ENCODE measurements around the gene HOXB13. TPM values are rescaled to one million over a fixed set of nuclear protein-coding genes. Genes with fewer than 3 reads are reported as not detected.

The HOXB13 gene
- 0.77 and 0.80 TPM in 2 replicates for total RNA-seq (2014; rRNA removed)
- 0.92 TPM for polyA plus RNA-seq (2012)

DNA sequence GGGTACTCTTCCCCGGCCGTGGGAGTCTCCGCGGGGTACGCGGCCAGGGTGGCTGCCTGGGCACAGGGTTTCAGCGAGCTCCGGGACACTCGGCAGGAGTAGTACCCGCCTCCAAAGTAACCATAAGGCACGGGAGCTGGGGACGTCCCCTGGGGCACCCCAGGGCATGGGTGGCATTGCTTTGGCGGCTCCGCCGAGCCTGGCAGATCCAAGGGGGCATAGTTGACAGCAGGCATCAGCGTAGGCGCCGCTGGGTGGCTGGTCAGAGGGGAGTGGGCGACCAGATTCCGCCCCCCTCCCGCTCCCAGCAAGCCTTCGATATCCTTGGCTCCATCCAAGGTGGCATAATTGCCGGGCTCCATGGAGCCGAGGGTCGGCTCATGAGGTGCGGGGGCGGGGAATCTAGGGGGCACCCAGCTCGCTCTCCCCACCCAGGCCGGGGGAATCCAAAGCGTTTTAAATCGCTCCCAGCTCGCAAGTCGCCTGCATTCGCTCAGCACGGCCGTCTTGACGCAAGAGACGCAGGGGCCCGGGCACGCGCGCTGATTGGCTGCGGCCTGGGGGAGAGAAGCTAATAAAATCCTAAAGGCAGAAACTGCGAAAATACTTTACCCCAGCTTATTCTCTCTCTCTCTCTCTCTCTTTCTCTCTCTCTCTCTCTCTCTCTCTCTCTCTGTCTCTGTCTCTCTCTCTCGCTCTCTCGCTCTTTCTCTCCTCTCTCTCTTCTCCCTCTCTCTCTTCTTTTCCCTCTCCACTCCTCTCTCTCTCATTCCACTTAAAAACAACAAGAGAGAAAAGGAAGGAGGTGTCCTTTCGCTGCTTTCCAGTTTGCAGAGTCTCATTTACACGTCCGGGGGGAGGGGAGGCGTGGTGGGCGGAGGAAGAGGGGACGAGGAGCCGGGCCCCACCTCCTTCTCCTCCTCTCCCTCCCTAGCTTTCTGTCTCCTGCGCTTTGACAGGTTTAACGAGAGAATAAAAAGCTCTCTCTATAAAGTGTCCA lies at the start of gene HOXB13:
Gene HOXB13, minus strand, starts transcription at position 519 of the 1,000 bp plus-strand sequence. Its CDS starts 157 bp downstream, at position 362.
- peak; percentile 71 for DNase-seq (ENCODE audit: low read depth)

GRCh38 chr17:48776602-48777001 lies 48.1 kb upstream of the HOXB13 start:
- no peak for DNase-seq (ENCODE audit: low read depth)

DNA sequence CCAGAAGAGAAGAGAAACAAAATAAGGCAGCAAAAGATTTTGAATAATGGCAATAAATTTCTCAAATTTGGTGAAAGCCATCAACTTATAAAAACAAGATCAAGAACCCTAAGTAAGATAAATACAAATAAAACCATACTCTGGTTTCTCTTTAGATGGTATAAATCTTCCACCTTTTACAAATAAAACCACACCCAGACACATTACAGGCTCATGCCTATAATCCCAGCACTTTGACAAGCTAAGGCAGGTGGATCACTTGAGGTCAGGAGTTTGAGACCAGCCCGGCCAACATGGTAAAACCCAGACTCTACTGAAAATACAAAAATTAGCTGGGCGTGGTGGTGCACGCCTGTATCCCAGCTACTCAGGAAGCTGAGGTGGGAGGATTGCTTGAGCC lies 44.7 kb upstream of the HOXB13 start:
- DNase-seq (ENCODE audit: low read depth): no peak

DNA sequence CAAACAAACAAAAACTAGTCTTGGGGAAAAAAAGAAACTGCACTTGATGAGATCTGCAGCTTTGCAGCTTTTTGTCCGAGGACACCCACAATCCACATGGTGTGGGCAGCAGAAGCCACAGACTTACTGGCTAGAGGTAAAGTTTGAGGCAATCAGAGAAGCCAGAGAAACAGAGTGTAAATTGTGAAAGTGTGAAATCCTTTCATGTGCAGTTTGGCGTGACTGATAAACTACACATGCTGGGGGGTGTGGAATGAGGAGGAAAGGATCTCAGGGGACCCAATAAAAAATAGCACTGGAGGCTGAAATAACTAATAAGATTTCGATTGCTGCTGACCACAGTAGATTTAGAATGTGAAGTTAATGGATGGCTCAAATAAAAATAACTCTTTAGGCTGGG lies 42.4 kb upstream of the HOXB13 start:
- DNase-seq (ENCODE audit: low read depth): no peak

GRCh38 chr17:48769009-48769675 lies 40.6 kb upstream of the HOXB13 start:
- DNase-seq (ENCODE audit: low read depth): no peak

- DNase-seq (ENCODE audit: low read depth): no peak
Observed at GRCh38 chr17:48767263-48767774, 38.8 kb upstream of the HOXB13 start.

DNA sequence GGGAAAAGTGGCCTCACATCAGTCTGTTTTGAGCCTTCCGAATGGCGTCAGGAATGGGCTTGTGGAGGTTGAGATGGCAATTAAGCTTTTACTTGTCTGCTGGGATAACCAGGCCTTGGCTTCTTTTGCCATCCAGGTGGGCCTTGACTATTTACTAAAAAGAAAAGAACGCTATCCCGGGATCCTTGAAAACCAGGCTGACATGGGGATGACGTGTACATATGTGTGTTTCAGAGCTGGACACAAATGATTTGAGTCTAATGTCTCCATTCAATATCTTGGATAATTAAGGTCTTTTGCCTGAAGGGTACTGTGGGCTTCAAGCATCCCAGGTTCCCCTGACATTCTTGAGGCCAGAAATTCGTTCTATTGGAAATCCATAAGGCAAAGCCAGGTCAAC lies 32.6 kb upstream of the HOXB13 start:
- no peak for DNase-seq (ENCODE audit: low read depth)

- DNase-seq (ENCODE audit: low read depth): no peak
Observed at GRCh38 chr17:48760411-48760810, 31.9 kb upstream of the HOXB13 start.

DNA sequence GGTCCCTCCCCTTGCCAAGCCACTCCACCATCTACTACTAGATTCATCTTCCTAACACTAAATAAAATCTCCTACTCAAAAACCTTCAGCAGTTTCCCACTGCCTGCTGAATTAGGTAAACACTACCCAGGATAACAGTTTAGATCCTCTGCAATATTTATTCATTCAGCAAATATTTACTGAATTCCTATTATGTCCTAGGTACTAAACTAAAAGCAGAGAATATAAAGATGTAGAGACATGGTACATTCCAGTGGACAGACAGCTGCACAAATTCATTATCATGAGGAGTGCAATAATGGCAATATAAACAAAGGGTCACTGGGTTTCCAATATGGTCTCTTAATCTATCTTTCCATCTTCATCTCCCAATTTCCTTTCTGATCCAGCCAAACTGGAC lies 30.7 kb upstream of the HOXB13 start:
- peak; percentile 26 for DNase-seq (ENCODE audit: low read depth)

GRCh38 chr17:48757524-48757961 lies 29.0 kb upstream of the HOXB13 start:
- peak; percentile 55 for DNase-seq (ENCODE audit: low read depth)

DNA sequence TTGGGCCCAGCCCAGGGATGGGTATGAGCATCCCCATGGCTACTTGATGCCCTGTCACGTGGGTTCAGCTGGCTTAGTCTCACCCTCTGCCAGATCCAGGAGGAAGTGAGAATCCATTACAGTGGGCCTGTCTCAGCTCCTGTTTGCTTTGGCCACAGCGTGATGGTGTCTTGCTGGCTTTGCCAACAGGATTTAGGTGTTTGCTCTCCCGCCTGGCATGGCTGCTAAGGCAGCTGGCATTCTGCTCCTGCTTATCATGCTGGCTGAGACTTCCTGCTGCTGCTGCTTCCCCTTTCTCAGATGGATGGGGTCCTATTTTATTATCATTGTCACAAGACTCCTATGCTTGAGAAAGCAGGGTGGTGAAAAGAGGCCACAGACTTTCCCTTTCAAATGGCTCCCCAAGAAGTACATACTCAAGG lies 28.3 kb upstream of the HOXB13 start:
- no peak for DNase-seq (ENCODE audit: low read depth)

- no peak for DNase-seq (ENCODE audit: low read depth)
Observed at GRCh38 chr17:48755356-48755755, 26.8 kb upstream of the HOXB13 start.

DNA sequence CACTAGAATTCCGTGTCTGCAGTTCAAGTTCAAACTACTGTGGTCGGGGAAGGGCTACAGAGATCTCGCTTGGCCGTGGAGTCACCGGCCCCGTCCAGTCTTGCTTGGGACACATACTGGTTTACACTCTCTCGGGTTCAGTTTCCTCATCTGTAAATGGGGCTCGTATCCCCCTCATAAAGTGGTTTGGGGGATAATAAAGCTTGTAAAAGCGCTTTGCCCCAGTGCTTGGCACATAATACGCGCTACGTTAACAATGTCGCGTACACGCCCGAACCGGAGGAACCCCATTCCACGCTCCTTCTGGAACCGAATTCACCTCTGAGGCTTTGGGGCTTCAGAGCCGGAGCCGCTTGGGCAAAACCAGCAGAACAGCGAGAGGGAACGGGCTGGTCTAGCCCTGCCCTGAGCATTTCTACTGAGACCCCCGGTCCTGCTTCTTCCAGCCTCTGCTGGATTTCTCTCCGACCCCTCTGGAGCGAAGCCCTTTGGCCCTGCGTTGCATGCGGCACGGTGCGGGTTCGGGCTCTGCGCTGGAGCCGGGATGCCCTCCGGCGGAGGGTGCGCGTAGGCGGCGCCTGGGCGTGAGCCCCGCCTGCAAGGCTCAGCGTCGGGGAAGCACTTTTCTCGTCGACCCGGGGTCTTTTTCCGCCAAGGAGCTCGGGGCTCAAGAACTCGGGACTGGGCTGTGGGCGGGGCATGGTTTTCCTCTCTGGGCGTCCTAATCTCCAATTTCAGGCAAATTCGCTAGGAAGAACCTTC lies 26.1 kb upstream of the HOXB13 start:
- no peak for DNase-seq (ENCODE audit: low read depth)

- peak; percentile 56 for DNase-seq (ENCODE audit: low read depth)
Observed at GRCh38 chr17:48753794-48754499, 25.4 kb upstream of the HOXB13 start.

DNA sequence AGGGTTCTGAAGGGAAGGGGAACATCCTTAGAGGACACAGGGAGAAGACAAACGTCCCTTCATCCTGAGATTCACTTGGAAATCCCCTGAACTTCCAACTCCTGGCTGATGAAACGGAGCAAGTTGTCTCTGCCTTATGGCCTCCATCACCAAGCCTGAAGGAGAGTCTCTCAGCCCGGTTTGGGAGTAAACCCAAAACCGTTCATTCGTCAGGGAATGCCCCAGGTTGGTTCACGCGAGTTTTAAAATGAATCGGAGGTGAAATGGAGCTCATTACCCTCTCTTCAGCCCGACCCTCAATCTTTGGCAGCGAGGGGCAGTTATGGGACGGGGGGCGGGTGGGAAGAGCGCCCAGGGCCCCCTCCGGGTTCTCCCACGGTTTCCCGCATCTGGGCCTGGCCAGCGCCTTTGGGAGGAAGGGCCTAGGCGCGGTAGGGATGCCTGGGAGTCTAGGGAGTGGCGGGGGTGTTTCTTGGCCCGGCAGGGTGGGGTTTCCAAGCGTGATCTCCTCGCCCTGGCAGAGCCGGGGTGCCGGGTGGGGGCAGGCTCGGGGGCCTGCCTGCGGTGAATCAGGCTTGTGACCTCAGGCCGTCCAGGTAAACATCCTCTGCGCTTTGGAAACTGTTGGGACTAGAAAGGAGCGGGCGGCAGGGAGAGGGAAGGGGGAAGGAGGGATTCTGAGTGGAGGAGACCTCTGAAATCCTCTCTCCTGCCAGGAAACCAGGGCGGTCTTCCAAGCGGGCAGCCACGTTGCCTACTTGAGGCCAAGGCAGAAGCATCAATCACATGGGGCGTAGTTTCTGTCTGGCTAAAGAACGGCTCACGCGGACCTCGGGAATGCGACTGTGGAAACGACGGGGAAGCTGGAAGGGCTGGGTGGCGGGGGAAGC lies 24.1 kb upstream of the HOXB13 start:
- no peak for DNase-seq (ENCODE audit: low read depth)

DNA sequence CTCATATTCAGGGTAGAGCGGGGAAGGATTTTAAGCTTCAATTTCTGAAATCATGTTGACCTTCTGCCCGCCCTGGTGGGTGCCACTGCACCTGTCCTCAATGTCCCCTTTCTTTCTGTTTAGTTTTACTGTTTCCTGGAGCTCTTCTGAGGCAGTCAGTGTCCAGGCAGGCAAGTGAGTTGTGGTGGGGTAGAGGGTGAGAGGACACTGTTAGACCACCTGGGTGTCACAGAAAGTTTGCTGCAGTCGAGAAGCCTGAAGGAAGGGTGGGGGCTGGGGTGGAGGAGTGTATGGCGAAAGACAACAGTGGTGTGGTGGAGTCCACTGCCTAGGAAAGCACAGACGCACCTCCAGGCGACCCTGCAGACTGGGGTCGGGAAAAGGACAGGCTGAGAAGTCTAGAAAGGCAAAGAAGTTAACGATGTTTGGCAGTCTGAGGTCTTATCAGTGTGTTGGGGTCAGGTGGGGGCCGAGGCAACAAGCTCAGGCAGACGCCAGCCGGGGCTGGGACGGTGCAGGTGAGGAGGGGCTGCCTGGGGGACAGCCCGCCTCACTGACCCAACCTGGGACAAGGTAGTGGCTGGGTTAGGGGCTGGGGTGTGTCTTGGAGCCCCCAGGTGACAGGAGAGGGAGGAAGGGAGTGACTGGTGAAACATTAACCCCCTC lies 23.3 kb upstream of the HOXB13 start:
- no peak for DNase-seq (ENCODE audit: low read depth)

GRCh38 chr17:48751172-48751571 lies 22.6 kb upstream of the HOXB13 start:
- DNase-seq (ENCODE audit: low read depth): peak; percentile 19

- no peak for DNase-seq (ENCODE audit: low read depth)
Observed at GRCh38 chr17:48749621-48750553, 21.3 kb upstream of the HOXB13 start.

Data from LHCN-M2 (cell line).